ENCODE measurements around the gene ZFR2. TPM values are rescaled to one million over a fixed set of nuclear protein-coding genes. Genes with fewer than 3 reads are reported as not detected.
"Not testable (repeated sequence)": the region's sequence is repeated elsewhere in the genome, so short reads cannot be mapped to it uniquely, and the experiment has no call there.

The ZFR2 gene
- total RNA-seq, 1 donor from 2014 or later, result 0.62 TPM

DNA sequence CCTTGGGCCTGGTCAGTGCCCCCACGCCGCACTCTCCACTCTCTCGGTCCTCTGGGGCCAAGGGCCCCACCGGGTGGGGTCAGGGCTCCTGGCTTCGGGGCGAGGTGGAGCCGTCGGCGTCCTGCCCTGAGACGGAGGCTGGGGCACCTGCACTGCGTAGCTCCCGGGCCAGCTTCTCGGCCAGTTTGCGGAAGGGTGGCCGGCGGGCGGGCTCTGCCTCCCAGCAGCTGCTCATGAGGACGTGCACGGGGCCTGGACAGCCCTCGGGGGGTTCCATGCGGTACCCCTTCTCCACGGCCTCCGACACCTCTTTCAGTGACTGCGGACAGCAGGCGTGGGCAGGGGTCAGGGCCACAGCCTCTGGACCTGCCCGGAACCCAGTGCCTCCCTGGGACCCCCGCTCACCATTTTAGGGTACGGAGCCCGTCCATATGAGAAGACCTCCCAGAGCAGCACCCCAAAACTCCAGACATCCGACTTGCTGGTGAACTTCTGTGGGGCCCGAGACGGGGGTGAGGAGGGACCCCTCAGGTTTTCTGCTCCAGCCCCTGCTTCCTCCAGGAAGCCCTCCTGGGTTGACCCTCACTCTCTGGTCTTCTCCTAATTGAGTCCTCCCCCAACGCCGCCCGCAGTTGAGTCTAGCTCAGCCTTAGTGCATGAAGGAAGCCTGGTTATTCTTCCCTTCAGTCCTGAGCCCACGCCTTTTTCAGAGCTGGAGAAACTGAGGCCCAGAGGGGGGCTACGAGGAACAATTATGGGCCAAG is 90.6 kb downstream of the ZFR2 start:
- DNase-seq (ENCODE audit: low spot score), result no peak
- intact Hi-C loops (cut with DNase I), result no loop called here

DNA sequence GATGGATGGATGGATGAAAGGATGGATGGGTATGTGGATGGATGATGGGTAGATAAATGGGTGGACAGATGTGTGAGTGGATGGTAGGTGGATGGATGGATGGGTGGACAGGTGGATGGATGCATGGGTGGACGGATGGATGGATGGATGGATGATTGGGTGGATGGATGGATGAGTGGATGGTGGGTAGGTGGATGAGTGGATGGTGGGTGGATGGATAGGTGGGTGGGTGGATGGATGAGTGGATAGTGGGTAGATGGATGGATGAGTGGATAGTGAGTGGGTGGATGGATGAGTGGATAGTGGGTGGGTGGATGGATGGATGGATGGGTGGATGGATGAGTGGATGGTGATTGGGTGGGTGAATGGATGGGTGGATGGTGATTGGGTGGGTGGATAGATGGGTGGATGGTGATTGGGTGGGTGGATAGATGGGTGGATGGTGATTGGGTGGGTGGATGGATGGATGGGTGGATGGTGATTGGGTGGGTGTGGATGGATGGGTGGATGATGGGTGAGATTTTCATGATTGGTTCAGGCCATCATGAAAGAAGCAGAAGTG is 92.3 kb downstream of the ZFR2 start:
- intact Hi-C loops (cut with DNase I), result no loop called here
- no peak for DNase-seq (ENCODE audit: low spot score)

- intact Hi-C loops (cut with DNase I), result no loop called here
- DNase-seq (ENCODE audit: low spot score), result no peak
These were observed 93.0 kb downstream of the ZFR2 start for GRCh38 chr19:3775831-3776230.

DNA sequence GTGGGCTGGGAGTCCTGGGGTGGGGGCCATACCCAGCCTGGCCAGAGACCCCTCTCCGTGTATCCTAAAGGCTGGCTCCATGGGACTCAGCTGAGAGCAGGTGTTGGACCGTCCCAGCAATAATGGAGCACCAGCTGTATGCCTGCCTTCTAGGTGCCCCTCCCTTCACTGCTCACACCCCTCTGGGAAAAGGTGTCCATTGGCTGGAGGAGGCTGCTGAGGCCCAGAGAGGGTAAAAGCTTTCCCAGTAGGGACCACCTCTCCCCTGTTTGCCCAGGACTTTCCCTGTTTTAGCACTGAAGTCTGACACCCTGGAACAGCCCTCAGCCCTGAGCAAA is 93.5 kb downstream of the ZFR2 start:
- DNase-seq (ENCODE audit: low spot score), result no peak
- intact Hi-C loops (cut with DNase I), result no loop called here

- no peak for DNase-seq (ENCODE audit: low spot score)
- intact Hi-C loops (cut with DNase I), result no loop called here
These were observed 94.0 kb downstream of the ZFR2 start for GRCh38 chr19:3774621-3775373.

DNA sequence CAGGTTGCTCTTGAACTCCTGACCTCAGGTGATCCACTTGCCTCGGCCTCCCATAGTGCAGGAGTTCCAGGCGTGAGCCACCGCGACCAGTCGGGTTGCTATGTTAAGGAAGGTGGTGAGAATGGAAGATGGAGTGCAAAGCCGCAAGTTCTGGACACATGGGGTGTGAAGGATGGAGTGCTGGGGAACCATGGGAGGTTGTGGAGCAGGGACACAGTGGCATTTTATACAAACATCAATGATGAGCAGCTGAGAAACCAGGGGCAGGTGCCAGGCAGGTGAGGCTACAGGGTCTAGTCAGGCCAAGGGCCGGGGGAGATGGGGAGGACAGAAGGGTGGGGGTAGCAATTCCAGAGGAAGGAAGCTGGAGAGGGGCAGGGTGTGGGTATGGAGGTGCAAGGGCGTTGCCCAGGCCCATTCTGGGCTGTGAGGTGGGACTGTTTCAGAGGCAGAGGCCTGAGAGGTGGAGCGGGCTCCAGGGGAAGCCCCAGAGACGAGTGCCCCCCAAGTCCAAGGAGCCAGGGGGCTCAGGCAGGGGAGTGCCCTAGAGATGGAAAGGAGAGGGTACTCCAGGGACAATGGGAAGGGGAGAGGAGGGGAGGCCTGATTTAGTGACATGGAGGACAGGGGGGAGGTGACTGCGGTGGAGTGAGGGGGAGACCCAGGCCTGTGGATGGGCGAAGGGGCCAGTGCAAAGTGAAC is 94.9 kb downstream of the ZFR2 start:
- DNase-seq (ENCODE audit: low spot score), result no peak
- intact Hi-C loops (cut with DNase I), result no loop called here

DNA sequence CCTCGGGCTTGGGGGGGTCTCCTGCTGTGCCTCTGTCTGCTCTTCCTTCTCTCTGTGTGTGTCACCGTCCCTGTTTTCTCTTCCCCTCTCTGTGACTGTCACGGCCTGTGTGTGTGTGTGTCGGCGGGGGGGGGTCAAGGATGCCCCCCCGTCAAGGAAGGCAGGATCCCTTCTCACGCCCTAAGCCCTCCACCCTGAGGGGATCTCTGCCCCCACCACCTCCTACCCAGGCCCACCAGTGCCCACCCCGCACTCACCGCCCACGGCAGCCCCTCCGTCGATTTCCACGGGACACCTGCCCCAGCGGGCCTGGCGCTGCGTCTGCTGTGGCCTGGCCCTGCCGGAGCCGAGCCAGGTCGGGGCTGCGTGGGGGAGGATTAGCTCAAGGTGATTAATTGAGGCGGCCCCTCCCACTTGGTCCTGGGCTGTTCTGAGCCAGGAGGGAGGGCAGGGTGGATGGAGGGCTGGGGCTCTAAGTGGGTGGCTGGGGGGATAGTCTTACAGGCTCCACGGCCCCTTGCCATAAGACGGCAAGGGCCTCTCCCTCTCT is 96.9 kb downstream of the ZFR2 start, which contains the start of gene RAX2:
RAX2 (minus strand) TSS at position 323 of the 550 bp plus-strand sequence. CDS start 486 bp downstream, outside the sequence.
- intact Hi-C loops (cut with DNase I), result no loop called here

GRCh38 chr19:3771000-3771905 is 97.6 kb downstream of the ZFR2 start:
- no peak for DNase-seq (ENCODE audit: low spot score)
- intact Hi-C loops (cut with DNase I), result no loop called here

More for the DNA sequence above, 96.9 kb downstream of the ZFR2 start, which contains the start of gene RAX2:
- DNase-seq (ENCODE audit: low spot score), result no peak

GRCh38 chr19:3770136-3770999 is 98.5 kb downstream of the ZFR2 start:
- intact Hi-C loops (cut with DNase I), result no loop called here
- no peak for DNase-seq (ENCODE audit: low spot score)

GRCh38 chr19:3769494-3769893 is 99.3 kb downstream of the ZFR2 start:
- DNase-seq (ENCODE audit: low spot score), result no peak

GRCh38 chr19:3768748-3769099 is 100.1 kb downstream of the ZFR2 start:
- no peak for DNase-seq (ENCODE audit: low spot score)
- intact Hi-C loops (cut with DNase I), result no loop called here

More at GRCh38 chr19:3769494-3769893, 99.3 kb downstream of the ZFR2 start:
- intact Hi-C loops (cut with DNase I), result no loop called here

GRCh38 chr19:3768015-3768747 is 100.7 kb downstream of the ZFR2 start:
- intact Hi-C loops (cut with DNase I), result no loop called here
- DNase-seq (ENCODE audit: low spot score), result no peak

DNA sequence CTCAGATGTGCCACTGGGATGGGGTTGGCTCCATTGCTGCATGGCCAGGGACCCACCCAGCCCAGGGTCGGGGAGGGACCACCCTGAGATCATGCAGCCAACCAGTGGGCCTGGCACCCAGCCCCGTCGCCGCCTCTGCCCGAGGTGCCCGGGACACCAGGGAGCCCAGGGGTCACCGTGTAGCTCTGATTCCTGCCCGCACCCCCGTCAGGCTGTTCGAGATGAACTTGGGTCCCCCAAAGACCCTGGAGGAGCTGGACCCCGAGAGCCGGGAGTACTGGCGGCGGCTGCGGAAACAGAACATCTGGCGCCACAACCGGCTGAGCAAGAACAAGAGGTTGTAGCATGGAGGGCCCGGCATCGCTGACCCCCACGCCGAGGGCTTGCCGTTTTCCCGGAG is 101.8 kb downstream of the ZFR2 start:
- intact Hi-C loops (cut with DNase I), result no loop called here
- DNase-seq (ENCODE audit: low spot score), result no peak

DNA sequence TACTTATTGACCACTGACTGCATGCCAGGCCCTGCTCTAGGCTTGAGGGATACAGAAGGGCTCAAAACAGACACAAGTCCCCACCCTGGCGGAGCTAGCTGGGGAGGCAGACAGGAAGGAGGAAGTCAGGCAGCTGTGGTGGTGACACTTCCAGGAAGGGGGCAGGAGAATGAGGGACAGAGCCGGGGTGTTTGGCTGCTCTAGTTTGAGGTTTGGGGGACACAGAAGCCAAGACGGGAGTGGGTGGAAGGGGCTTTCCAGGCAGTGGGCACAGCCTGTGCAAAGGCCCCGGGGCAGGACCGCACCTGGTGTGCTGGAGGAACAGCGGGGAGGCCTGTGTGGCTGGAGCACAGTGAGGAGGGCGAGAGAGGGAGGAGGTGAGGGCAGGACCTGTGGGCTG is 102.3 kb downstream of the ZFR2 start:
- DNase-seq (ENCODE audit: low spot score), result no peak
- intact Hi-C loops (cut with DNase I), result no loop called here

DNA sequence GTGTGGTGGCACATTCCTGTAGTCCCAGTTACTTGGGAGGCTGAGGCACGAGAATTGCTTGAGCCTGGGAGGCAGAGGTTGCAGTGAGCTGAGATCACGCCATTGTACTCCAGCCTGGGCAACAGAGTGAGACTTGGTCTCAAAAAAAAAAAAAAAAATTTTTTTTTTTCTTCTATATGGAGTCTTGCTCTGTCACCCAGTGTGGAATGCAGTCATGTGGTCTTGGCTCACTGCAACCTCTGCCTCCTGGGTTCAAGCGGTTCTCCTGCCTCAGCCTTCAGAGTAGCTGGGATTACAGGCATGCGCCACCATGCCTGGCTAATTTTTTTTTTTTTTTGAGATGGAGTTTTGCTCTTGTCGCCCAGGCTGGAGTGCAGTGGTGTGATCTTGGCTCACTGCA is 103.1 kb downstream of the ZFR2 start:
- not testable (repeated sequence) for DNase-seq (ENCODE audit: low spot score)

DNA sequence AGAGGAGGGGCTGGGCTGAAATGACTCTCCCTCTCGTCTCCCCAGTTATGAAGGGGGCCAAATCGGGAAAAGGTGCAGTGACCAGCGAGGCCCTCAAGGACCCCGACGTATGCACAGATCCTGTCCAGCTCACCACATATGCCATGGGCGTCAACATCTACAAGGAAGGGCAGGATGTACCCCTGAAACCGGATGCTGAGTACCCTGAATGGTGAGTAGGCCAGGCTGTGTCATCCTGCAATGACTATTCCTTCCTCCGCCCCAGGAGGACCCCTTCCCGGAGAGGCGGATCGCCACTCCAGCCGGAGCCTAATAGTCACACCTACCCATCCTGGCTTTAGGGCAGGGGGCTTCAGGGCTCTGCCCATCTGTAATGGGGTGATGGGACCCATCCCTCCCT is 103.7 kb downstream of the ZFR2 start:
- DNase-seq (ENCODE audit: low spot score), result no peak
- intact Hi-C loops (cut with DNase I), result no loop called here

More for the DNA sequence above, 103.1 kb downstream of the ZFR2 start:
- intact Hi-C loops (cut with DNase I), result not testable (repeated sequence)

Measured in cardiac septum (tissue), 1 donor.